A549 (cell line): Measurements from ENCODE around the gene PTRHD1.

Experiments
- CEBPB ChIP-seq, 2 experiments: fragments of >200 bp in 1 of 2; sonication (Bioruptor Twin) in 1 of 2; formaldehyde crosslinking in 1 of 2; IDR thresholded peaks; 2 replicates each; pipeline ENCODE4 v1.6.1; 2012 to 2016
- EP300 ChIP-seq, 2 experiments: fragments of >200 bp; sonication (Bioruptor Twin); formaldehyde crosslinking; IDR thresholded peaks; 2 replicates in 1 of 2; 3 replicates in 1 of 2; pipeline ENCODE4 v1.6.1; 2016 to 2017
- ESRRA ChIP-seq: fragments of 150-350 bp; IDR thresholded peaks from 2 replicates; pipeline ENCODE4 v1.6.1; 2014; ENCODE audit warnings: mild to moderate bottlenecking, low read length, borderline replicate concordance
- HOXA7 ChIP-seq: fragments of 250-450 bp; sonication (Bioruptor Pico); IDR thresholded peaks from 2 replicates; pipeline ENCODE4 v1.5.0; 2020; ENCODE audit warnings: mild to moderate bottlenecking, moderate library complexity
- POLR2A ChIP-seq: IDR thresholded peaks from 2 replicates; pipeline ENCODE4 v1.6.1; 2012; ENCODE audit warnings: mild to moderate bottlenecking, low read length
- POLR2AphosphoS2 ChIP-seq: conservative IDR thresholded peaks from 2 replicates; pipeline ENCODE4 v1.6.1; 2012; ENCODE audit warnings: low read length, improper control_type of control experiment, inconsistent platforms
- RCOR1 ChIP-seq: fragments of 150-350 bp; IDR thresholded peaks from 2 replicates; pipeline ENCODE4 v1.6.1; 2014; ENCODE audit warnings: antibody characterized with exemption, low read length, low read depth
- TF ChIP-seq, protein P1 (sequence below): fragments of >200 bp; sonication (Bioruptor Twin); formaldehyde crosslinking; IDR thresholded peaks from 3 replicates; pipeline ENCODE4 v1.5.1; 2016
- TF ChIP-seq, protein P2 (sequence below): fragments of 450-650 bp; IDR thresholded peaks from 2 replicates; pipeline ENCODE4 v1.6.1; 2014; ENCODE audit warnings: antibody characterized with exemption
- TF ChIP-seq, protein P3 (sequence below): IDR thresholded peaks from 2 replicates; pipeline ENCODE4 v1.6.1; 2012
- TF ChIP-seq, protein P4 (sequence below): fragments of 250-450 bp; sonication (Bioruptor Pico); IDR thresholded peaks from 2 replicates; pipeline ENCODE4 v1.5.0; 2021; ENCODE audit warnings: mild to moderate bottlenecking, moderate library complexity, borderline replicate concordance

DNA sequence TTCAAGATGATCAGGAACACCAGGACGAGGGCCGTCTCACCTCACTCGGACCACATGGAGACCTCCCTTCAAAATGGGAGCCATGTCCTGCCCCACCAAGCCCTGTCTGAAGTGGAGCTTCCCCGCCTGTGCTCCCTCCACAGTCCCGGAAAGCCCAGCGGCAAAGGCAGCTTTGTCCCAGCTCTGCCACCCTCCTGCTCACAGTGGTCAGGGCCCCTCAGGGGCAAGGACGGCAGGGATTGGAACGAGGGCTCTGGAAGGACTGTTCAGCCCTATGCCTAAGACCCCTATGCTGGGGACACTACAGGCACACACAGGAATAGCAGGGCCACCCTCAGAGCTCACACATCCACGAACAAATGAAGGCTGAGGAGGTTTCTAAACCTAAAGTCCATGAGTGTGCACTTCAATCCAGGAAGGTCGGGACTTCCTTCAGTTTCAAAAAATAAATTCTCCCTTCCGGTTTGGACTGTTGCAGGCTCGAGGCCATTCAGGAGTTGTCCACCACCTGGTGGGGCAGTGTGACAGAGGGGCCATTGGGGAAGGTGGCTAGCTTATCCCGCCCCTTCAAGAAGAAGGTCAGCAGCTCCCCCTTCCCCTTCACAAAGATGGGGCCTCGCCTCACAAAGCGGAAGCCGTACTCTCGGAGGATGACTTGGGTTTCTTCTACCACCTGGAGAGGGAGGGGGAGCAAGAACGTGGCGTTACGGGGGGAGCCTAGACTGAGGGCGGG lies 26.4 kb upstream of the PTRHD1 start:
- TF ChIP-seq RCOR1, result no peak
- TF ChIP-seq ESRRA, result no peak
- TF ChIP-seq, protein P1, sequence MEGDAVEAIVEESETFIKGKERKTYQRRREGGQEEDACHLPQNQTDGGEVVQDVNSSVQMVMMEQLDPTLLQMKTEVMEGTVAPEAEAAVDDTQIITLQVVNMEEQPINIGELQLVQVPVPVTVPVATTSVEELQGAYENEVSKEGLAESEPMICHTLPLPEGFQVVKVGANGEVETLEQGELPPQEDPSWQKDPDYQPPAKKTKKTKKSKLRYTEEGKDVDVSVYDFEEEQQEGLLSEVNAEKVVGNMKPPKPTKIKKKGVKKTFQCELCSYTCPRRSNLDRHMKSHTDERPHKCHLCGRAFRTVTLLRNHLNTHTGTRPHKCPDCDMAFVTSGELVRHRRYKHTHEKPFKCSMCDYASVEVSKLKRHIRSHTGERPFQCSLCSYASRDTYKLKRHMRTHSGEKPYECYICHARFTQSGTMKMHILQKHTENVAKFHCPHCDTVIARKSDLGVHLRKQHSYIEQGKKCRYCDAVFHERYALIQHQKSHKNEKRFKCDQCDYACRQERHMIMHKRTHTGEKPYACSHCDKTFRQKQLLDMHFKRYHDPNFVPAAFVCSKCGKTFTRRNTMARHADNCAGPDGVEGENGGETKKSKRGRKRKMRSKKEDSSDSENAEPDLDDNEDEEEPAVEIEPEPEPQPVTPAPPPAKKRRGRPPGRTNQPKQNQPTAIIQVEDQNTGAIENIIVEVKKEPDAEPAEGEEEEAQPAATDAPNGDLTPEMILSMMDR, result no peak
- no peak for TF ChIP-seq POLR2A
- TF ChIP-seq EP300 (IDR thresholded peaks at IDR 0.05), result no peak
- TF ChIP-seq, protein P2, sequence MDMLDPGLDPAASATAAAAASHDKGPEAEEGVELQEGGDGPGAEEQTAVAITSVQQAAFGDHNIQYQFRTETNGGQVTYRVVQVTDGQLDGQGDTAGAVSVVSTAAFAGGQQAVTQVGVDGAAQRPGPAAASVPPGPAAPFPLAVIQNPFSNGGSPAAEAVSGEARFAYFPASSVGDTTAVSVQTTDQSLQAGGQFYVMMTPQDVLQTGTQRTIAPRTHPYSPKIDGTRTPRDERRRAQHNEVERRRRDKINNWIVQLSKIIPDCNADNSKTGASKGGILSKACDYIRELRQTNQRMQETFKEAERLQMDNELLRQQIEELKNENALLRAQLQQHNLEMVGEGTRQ, result no peak
- TF ChIP-seq, protein P3, sequence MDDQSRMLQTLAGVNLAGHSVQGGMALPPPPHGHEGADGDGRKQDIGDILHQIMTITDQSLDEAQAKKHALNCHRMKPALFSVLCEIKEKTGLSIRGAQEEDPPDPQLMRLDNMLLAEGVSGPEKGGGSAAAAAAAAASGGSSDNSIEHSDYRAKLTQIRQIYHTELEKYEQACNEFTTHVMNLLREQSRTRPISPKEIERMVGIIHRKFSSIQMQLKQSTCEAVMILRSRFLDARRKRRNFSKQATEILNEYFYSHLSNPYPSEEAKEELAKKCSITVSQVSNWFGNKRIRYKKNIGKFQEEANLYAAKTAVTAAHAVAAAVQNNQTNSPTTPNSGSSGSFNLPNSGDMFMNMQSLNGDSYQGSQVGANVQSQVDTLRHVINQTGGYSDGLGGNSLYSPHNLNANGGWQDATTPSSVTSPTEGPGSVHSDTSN, result no peak
- no peak for TF ChIP-seq CEBPB (IDR thresholded peaks at IDR 0.05)
- TF ChIP-seq POLR2AphosphoS2, result no peak
- TF ChIP-seq HOXA7 (CRISPR knock-in tag), result no peak
- TF ChIP-seq, protein P4, sequence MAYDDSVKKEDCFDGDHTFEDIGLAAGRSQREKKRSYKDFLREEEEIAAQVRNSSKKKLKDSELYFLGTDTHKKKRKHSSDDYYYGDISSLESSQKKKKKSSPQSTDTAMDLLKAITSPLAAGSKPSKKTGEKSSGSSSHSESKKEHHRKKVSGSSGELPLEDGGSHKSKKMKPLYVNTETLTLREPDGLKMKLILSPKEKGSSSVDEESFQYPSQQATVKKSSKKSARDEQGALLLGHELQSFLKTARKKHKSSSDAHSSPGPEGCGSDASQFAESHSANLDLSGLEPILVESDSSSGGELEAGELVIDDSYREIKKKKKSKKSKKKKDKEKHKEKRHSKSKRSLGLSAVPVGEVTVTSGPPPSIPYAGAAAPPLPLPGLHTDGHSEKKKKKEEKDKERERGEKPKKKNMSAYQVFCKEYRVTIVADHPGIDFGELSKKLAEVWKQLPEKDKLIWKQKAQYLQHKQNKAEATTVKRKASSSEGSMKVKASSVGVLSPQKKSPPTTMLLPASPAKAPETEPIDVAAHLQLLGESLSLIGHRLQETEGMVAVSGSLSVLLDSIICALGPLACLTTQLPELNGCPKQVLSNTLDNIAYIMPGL (CRISPR knock-in tag), result no peak
